Endothelial cell of umbilical vein (primary cell): Measurements from ENCODE around the gene ADPRH. TPM values are rescaled to one million over a fixed set of nuclear protein-coding genes. Genes with fewer than 3 reads are reported as not detected.

Source experiments
- BruUV-seq: library from RNA; stranded (reverse); fragments of 400-500 nt; replicated peaks from 2 replicates; lab custom pipeline; 2021; lab: Mats Ljungman, UMichigan
- CTCF ChIA-PET: fragments of 300-600, 350-600 bp; sonication (Branson Sonifier 250); formaldehyde crosslinking; loops from one replicate; lab custom pipeline; 2021; ENCODE audit warnings: antibody characterized with exemption, inconsistent platforms; lab: Charles Lee
- POLR2A ChIA-PET: fragments of 300-600, 350-600 bp; sonication (Branson Sonifier 250); formaldehyde crosslinking; loops from one replicate; lab custom pipeline; 2021; ENCODE audit warnings: antibody characterized with exemption, inconsistent platforms; lab: Charles Lee
- DNase-seq: peaks from one replicate; pipeline ENCODE4 v3.0.0-alpha.2; 2011; ENCODE audit warnings: low read depth, low spot score
- FAIRE-seq: peaks from 2 replicates; lab custom pipeline; 2011; peaks lifted over from hg19 to GRCh38; lab: Jason Lieb, UNC
- H2AFZ ChIP-seq: 2 replicates; pipeline ENCODE4 v1.6.0; 2012; ENCODE audit warnings: low read depth, low read length, control low read depth, inconsistent platforms
- H3K27ac ChIP-seq: 2 replicates; pipeline ENCODE4 v1.5.1; 2011; ENCODE audit warnings: low read depth, mild to moderate bottlenecking, control low read depth, low read length, moderate library complexity; ENCODE audit not compliant: insufficient read depth
- H3K27me3 ChIP-seq, 2 experiments: 2 replicates each; pipeline versions ENCODE4 v1.6.0 to v1.6.1; 2011; ENCODE audit warnings: low read length in 2 of 2, mixed read lengths in 1 of 2; ENCODE audit not compliant: control insufficient read depth in 2 of 2, insufficient read depth in 2 of 2
- H3K36me3 ChIP-seq, 2 experiments: 2 replicates in 1 of 2; 3 replicates in 1 of 2; pipeline ENCODE4 v1.5.1; 2011; ENCODE audit warnings: low read length in 2 of 2, mild to moderate bottlenecking in 1 of 2, moderate library complexity in 1 of 2; ENCODE audit not compliant: control insufficient read depth in 2 of 2, insufficient read depth in 2 of 2; ENCODE audit errors: extremely low read depth in 1 of 2
- H3K4me1 ChIP-seq: 3 replicates; pipeline ENCODE4 v1.5.1; 2011; ENCODE audit warnings: mild to moderate bottlenecking, low read length; ENCODE audit not compliant: control insufficient read depth, insufficient read depth; ENCODE audit errors: extremely low read depth
- H3K4me2 ChIP-seq: 2 replicates; pipeline ENCODE4 v1.6.1; 2011; ENCODE audit warnings: low read length, control low read depth, mixed read lengths; ENCODE audit not compliant: insufficient read depth
- H3K4me3 ChIP-seq, 3 experiments: fragments of 200-600 bp in 1 of 3; sonication (generic), shearing (Covaris generic) in 1 of 3; replicated peaks in 1 of 3; 2 replicates each; pipeline ENCODE4 v1.5.1; 2011 to 2016; ENCODE audit warnings: control low read depth in 3 of 3, low read length in 3 of 3, mild to moderate bottlenecking in 2 of 3, inconsistent platforms in 1 of 3, low read depth in 1 of 3, moderate library complexity in 1 of 3; ENCODE audit not compliant: insufficient read depth in 1 of 3
- H3K79me2 ChIP-seq: 2 replicates; pipeline ENCODE4 v1.6.0; 2012; ENCODE audit warnings: low read length, inconsistent platforms; ENCODE audit not compliant: control insufficient read depth, insufficient read depth
- H3K9ac ChIP-seq: replicated peaks from 2 replicates; pipeline ENCODE3; 2011; ENCODE audit warnings: low read length, control low read depth; ENCODE audit not compliant: insufficient read depth; ENCODE audit errors: extremely low read depth
- H3K9me1 ChIP-seq: replicated peaks from 3 replicates; pipeline ENCODE4 v1.6.0; 2011; ENCODE audit warnings: mild to moderate bottlenecking, low read length; ENCODE audit not compliant: control insufficient read depth, insufficient read depth; ENCODE audit errors: extremely low read depth
- H3K9me3 ChIP-seq: replicated peaks from 2 replicates; pipeline ENCODE4 v1.5.1; 2012; ENCODE audit warnings: low read length, inconsistent platforms; ENCODE audit not compliant: control insufficient read depth, insufficient read depth
- H4K20me1 ChIP-seq: replicated peaks from 2 replicates; pipeline ENCODE3; 2011; ENCODE audit warnings: mild to moderate bottlenecking, low read length; ENCODE audit not compliant: control insufficient read depth, insufficient read depth; ENCODE audit errors: extremely low read depth
- CTCF ChIP-seq, 2 donors: IDR thresholded peaks; 1 replicate in 1 of 2; 2 replicates in 1 of 2; pipeline ENCODE4 v1.5.1; 2011; ENCODE audit warnings: low read length in 2 of 2, mild to moderate bottlenecking in 2 of 2, moderate library complexity in 2 of 2, control low read depth in 1 of 2, inconsistent platforms in 1 of 2, low read depth in 1 of 2; ENCODE audit not compliant: insufficient read depth in 1 of 2; ENCODE audit errors: extremely low read depth in 1 of 2
- EZH2 ChIP-seq: IDR thresholded peaks from 2 replicates; pipeline ENCODE4 v1.6.1; 2012; ENCODE audit warnings: borderline replicate concordance, low read depth, mild to moderate bottlenecking, moderate library complexity, low read length, inconsistent platforms; ENCODE audit not compliant: severe bottlenecking
- FOS ChIP-seq: IDR thresholded peaks from 2 replicates; pipeline ENCODE4 v1.6.1; 2011; ENCODE audit warnings: mild to moderate bottlenecking, low read length, moderate library complexity, borderline replicate concordance; ENCODE audit not compliant: insufficient read depth
- GATA2 ChIP-seq: IDR thresholded peaks from 2 replicates; pipeline ENCODE4 v1.7.0; 2011; ENCODE audit warnings: low read depth, mild to moderate bottlenecking, moderate library complexity, mixed read lengths, low read length; ENCODE audit not compliant: insufficient read length, insufficient read depth
- JUN ChIP-seq: IDR thresholded peaks from 2 replicates; pipeline ENCODE4 v1.6.1; 2011; ENCODE audit warnings: borderline replicate concordance, low read depth; ENCODE audit not compliant: insufficient read length, insufficient read depth
- MAX ChIP-seq: IDR thresholded peaks from 2 replicates; pipeline ENCODE4 v1.6.1; 2011; ENCODE audit not compliant: insufficient read depth, insufficient read length
- MYC ChIP-seq: IDR thresholded peaks from one replicate; pipeline ENCODE4 v1.6.1; 2011; ENCODE audit warnings: mild to moderate bottlenecking, low read depth, low read length
- POLR2A ChIP-seq: IDR thresholded peaks from 2 replicates; pipeline ENCODE4 v1.6.1; 2012; ENCODE audit warnings: low read depth, mild to moderate bottlenecking, control low read depth, low read length
- POLR2AphosphoS5 ChIP-seq: IDR thresholded peaks from 2 replicates; pipeline ENCODE4 v1.6.1; 2012; ENCODE audit warnings: low read depth, mild to moderate bottlenecking, control low read depth, low read length, moderate library complexity; ENCODE audit not compliant: insufficient read depth
- dilution Hi-C: fragments of 300-500 bp; cut with MboI; formaldehyde crosslinking; loops from one replicate; pipeline ENCODE4 v1.15.0; 2019; ENCODE audit warnings: low sequenced_read_pairs; ENCODE audit not compliant: extremely low pct_ligation_motif_present
- intact Hi-C: fragments of 100-400 bp; cut with micrococcal nuclease; formaldehyde crosslinking; loops from one replicate; pipeline ENCODE4 v1.10.0; 2022
- polyA plus RNA-seq, 4 experiments: library from polyadenylated mRNA; depleted of rRNA in 3 of 4; stranded (reverse) in 3 of 4; unstranded in 1 of 4; fragments of >200 nt; gene quantifications; 2 replicates each; pipeline versions ENCODE4 v1.2.1 to v1.2.3, GENCODE V29; 2011 to 2012; ENCODE audit warnings: missing spikeins in 1 of 4
- total RNA-seq: library from RNA; stranded (reverse); gene quantifications from 2 replicates; pipeline ENCODE4 v1.2.3, GENCODE V29; 2021

ADPRH gene
- total and polyA plus RNA-seq, 2 donors (not counting 3 experiments of a cell fraction or from before 2014, with no cell fraction given) = 3.5 to 8.0 TPM

GRCh38 chr3:119596398-119596797 lies 17.1 kb downstream of the ADPRH start:
- no peak for FAIRE-seq
- Histone ChIP-seq H3K4me1 (peaks cover 12% of the 10 kb centered on the region), H3K27me3 (no peaks in the 10 kb centered on the region), H3K9ac (no peak overlapping the region), H3K4me2 (no peak overlapping the region), H3K9me1 (no peaks in the 10 kb centered on the region), H3K4me3 (no peak overlapping the region), H3K9me3 (no peaks in the 10 kb centered on the region), H3K27ac (no peak overlapping the region), H4K20me1 (no peaks in the 10 kb centered on the region), H2AFZ (no peak overlapping the region), H3K79me2 (no peaks in the 10 kb centered on the region), H3K36me3 (no peaks in the 10 kb centered on the region)
- intact Hi-C loops (no loop called here), dilution Hi-C loops (no loop called here)
- BruUV-seq = no TSS peak
- no peak for DNase-seq
- ChIA-PET CTCF (no interaction called here), POLR2A (no interaction called here)
- TF ChIP-seq FOS (no peak), MYC (no peak), POLR2AphosphoS5 (no peak), JUN (no peak), CTCF (IDR thresholded peaks at IDR 0.05; ENCODE audit: extremely low read depth in 1 of 2, insufficient read depth in 1 of 2, low read depth in 1 of 2, low read length in 2 of 2) (no peak), GATA2 (no peak), EZH2 (no peak), MAX (no peak), POLR2A (no peak)
